Right atrium auricular region (tissue), 2 donors: ENCODE results near the gene MYOF. TPM values are rescaled to one million over a fixed set of nuclear protein-coding genes. Genes with fewer than 3 reads are reported as not detected.

Experiments
- DNase-seq: peaks from one replicate; pipeline ENCODE4 v3.0.0-alpha.2; 2019; ENCODE audit warnings: low spot score
- H3K27ac ChIP-seq, 2 donors: fragments of 200-600 bp; sonication (generic); 1 replicate in 1 of 2; 2 replicates in 1 of 2; pipeline ENCODE4 v1.5.1; 2016 to 2019
- H3K27me3 ChIP-seq, 2 donors: fragments of 200-600 bp; sonication (generic); one replicate each; pipeline versions ENCODE4 v1.5.1 to v1.6.0; 2017 to 2019
- H3K36me3 ChIP-seq: fragments of 200-600 bp; sonication (generic); one replicate; pipeline ENCODE4 v1.5.1; 2016
- H3K4me1 ChIP-seq, 2 donors: fragments of 200-600 bp; sonication (generic); one replicate each; pipeline versions ENCODE4 v1.5.1 to v1.6.0; 2017 to 2019
- H3K4me3 ChIP-seq, 2 donors: fragments of 200-600 bp; sonication (generic); 1 replicate in 1 of 2; 2 replicates in 1 of 2; pipeline ENCODE4 v1.5.1; 2017 to 2019; ENCODE audit warnings: mild to moderate bottlenecking in 1 of 2, moderate library complexity in 1 of 2
- H3K9me3 ChIP-seq, 2 donors: fragments of 200-600 bp; sonication (generic); one replicate each; pipeline ENCODE4 v1.5.1; 2019
- total RNA-seq, 2 donors: library from RNA; depleted of rRNA; stranded (reverse); fragments of >200 nt; gene quantifications; one replicate each; pipeline ENCODE4 v1.1.0, GENCODE V29; 2016
- TF ChIP-seq, protein P1 (sequence below), 2 donors: fragments of 200-600 bp; sonication (generic); IDR thresholded peaks; one replicate each; pipeline ENCODE4 v1.5.1; 2019; ENCODE audit warnings: antibody characterized with exemption in 2 of 2

MYOF gene
- total RNA-seq, 2 donors from 2014 or later: 13.4 to 14.1 TPM

DNA sequence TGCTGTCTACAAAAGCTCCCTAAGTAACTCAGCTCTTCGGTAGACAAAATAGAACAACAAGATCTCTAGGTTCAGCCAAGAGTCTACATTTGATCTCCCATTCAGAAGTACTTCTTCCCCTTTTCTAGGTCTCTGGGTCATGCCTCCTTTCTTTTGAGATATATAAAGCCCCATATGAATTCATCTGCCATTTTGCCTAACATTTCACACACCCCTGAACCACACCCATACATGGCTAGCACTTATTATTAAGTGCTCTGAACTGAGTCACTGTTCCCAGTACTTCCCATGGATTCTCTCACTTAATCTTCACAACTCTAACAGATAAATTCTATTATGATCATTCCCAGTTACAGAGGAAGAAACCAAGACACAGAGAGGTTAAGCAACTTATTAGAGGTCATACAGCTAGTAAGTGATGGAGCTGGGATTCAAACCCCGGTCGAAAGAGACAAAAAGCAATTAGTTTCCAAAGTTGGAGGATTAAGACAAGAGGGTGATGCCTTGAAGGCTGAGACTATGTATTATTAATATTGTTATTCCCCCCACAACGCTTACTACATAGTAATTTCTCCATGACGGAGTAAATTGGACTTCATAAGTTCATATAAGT lies 17.3 kb downstream of the MYOF start:
- Histone ChIP-seq H3K4me1 (peaks cover 0 to 46% of the 10 kb centered on the region in 2 donors), H3K27me3 (no peaks in the 10 kb centered on the region)
- TF ChIP-seq, protein P1, sequence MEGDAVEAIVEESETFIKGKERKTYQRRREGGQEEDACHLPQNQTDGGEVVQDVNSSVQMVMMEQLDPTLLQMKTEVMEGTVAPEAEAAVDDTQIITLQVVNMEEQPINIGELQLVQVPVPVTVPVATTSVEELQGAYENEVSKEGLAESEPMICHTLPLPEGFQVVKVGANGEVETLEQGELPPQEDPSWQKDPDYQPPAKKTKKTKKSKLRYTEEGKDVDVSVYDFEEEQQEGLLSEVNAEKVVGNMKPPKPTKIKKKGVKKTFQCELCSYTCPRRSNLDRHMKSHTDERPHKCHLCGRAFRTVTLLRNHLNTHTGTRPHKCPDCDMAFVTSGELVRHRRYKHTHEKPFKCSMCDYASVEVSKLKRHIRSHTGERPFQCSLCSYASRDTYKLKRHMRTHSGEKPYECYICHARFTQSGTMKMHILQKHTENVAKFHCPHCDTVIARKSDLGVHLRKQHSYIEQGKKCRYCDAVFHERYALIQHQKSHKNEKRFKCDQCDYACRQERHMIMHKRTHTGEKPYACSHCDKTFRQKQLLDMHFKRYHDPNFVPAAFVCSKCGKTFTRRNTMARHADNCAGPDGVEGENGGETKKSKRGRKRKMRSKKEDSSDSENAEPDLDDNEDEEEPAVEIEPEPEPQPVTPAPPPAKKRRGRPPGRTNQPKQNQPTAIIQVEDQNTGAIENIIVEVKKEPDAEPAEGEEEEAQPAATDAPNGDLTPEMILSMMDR (IDR thresholded peaks at IDR 0.05): no peak

GRCh38 chr10:93463723-93464476 lies 18.2 kb downstream of the MYOF start:
- Histone ChIP-seq H3K4me1 (peaks cover 0 to 52% of the 10 kb centered on the region in 2 donors), H3K4me3 (no peak overlapping the region), H3K36me3 (no peaks in the 10 kb centered on the region), H3K9me3 (no peaks in the 10 kb centered on the region), H3K27ac (peak overlapping the region; percentile 91 to 98), H3K27me3 (no peaks in the 10 kb centered on the region)
- TF ChIP-seq, protein P1 (IDR thresholded peaks at IDR 0.05): no peak
- peak; percentile 75 for DNase-seq

More for the DNA sequence above, 17.3 kb downstream of the MYOF start:
- no peak overlapping the region for H3K4me3 ChIP-seq
- H3K36me3 ChIP-seq: no peaks in the 10 kb centered on the region
- H3K9me3 ChIP-seq: no peaks in the 10 kb centered on the region
- peak overlapping the region; percentile 91 to 98 for H3K27ac ChIP-seq
- DNase-seq: no peak

GRCh38 chr10:93462881-93463280 lies 19.3 kb downstream of the MYOF start:
- DNase-seq: no peak
- H3K27ac ChIP-seq: peak overlapping the region; percentile 35 to 98
- TF ChIP-seq, protein P1 (IDR thresholded peaks at IDR 0.05): no peak

GRCh38 chr10:93462371-93462770 lies 19.8 kb downstream of the MYOF start:
- Histone ChIP-seq H3K36me3 (no peaks in the 10 kb centered on the region), H3K4me1 (peaks cover 0 to 59% of the 10 kb centered on the region in 2 donors), H3K27me3 (no peaks in the 10 kb centered on the region), H3K4me3 (no peak overlapping the region), H3K9me3 (no peaks in the 10 kb centered on the region), H3K27ac (peak overlapping the region in 1 of 2 donors; percentile 51)
- no peak for DNase-seq
- TF ChIP-seq, protein P1 (IDR thresholded peaks at IDR 0.05): no peak

More at GRCh38 chr10:93462881-93463280, 19.3 kb downstream of the MYOF start:
- Histone ChIP-seq H3K9me3 (no peaks in the 10 kb centered on the region), H3K4me1 (peaks cover 0 to 57% of the 10 kb centered on the region in 2 donors), H3K4me3 (no peak overlapping the region), H3K36me3 (no peaks in the 10 kb centered on the region), H3K27me3 (no peaks in the 10 kb centered on the region)

- no peaks in the 10 kb centered on the region for H3K36me3 ChIP-seq
- H3K4me1 ChIP-seq: peaks cover 0 to 57% of the 10 kb centered on the region in 2 donors
- no peak for DNase-seq
- peak overlapping the region; percentile 25 to 53 for H3K27ac ChIP-seq
- H3K9me3 ChIP-seq: no peaks in the 10 kb centered on the region
- TF ChIP-seq, protein P1 (IDR thresholded peaks at IDR 0.05): no peak
- H3K27me3 ChIP-seq: no peaks in the 10 kb centered on the region
- H3K4me3 ChIP-seq: no peak overlapping the region
Measured at GRCh38 chr10:93461807-93462178, 20.3 kb downstream of the MYOF start.
